Sigmoid colon (tissue), 3 donors: ENCODE data around the gene GPC3.

Experiments
- POLR2A ChIP-seq, 2 donors: fragments of 450-650 bp; IDR thresholded peaks; one replicate each; pipeline ENCODE4 v1.6.1; 2016; ENCODE audit warnings: antibody characterized with exemption in 2 of 2, mild to moderate bottlenecking in 2 of 2, moderate library complexity in 2 of 2
- TF ChIP-seq, protein P1 (sequence below), 4 experiments: fragments of 450-650 bp in 3 of 4; fragments of 200-600 bp in 1 of 4; IDR thresholded peaks; one replicate each; pipeline ENCODE4 v1.5.1; 2016 to 2019; ENCODE audit warnings: antibody characterized with exemption in 4 of 4, mild to moderate bottlenecking in 3 of 4, moderate library complexity in 2 of 4

DNA sequence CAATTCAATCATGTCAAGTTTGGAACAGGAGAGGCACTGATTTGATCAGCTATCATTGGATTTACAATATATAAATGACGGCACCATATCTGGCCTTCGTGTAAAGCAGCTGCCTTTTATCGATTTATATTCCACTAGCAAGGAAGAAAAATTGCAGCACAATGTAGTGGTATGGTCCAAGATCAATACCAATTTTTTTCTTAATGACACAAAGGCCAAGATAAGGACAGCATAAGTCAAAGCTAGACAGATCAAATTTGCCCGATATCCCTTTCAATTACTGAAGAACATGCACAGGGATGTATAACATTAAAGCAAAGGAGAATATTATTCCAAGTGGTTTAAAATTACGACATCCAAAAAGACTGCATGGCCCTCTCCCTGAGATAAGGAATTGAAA, 167.4 kb downstream of the GPC3 start:
- TF ChIP-seq, protein P1, sequence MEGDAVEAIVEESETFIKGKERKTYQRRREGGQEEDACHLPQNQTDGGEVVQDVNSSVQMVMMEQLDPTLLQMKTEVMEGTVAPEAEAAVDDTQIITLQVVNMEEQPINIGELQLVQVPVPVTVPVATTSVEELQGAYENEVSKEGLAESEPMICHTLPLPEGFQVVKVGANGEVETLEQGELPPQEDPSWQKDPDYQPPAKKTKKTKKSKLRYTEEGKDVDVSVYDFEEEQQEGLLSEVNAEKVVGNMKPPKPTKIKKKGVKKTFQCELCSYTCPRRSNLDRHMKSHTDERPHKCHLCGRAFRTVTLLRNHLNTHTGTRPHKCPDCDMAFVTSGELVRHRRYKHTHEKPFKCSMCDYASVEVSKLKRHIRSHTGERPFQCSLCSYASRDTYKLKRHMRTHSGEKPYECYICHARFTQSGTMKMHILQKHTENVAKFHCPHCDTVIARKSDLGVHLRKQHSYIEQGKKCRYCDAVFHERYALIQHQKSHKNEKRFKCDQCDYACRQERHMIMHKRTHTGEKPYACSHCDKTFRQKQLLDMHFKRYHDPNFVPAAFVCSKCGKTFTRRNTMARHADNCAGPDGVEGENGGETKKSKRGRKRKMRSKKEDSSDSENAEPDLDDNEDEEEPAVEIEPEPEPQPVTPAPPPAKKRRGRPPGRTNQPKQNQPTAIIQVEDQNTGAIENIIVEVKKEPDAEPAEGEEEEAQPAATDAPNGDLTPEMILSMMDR (IDR thresholded peaks at IDR 0.05), result no peak
- no peak for TF ChIP-seq POLR2A (IDR thresholded peaks at IDR 0.05)
